ENCODE results near the gene EME2.

EME2 gene

GRCh38 chr16:1767116-1767994, 5.3 kb upstream of the EME2 start:
- no peak for ATAC-seq
- TF ChIP-seq RARB (CRISPR knock-in tag; IDR thresholded peaks at IDR 0.05), result no peak

- no peak for ATAC-seq
- TF ChIP-seq POU6F1 (CRISPR knock-in tag; IDR thresholded peaks at IDR 0.05; ENCODE audit: borderline replicate concordance, low read depth) (no peak), SNAI2 (CRISPR knock-in tag; IDR thresholded peaks at IDR 0.05) (no peak), ARNTL (CRISPR knock-in tag; IDR thresholded peaks at IDR 0.05; ENCODE audit: borderline replicate concordance, low read depth) (no peak), ZFP30 (CRISPR knock-in tag; IDR thresholded peaks at IDR 0.05) (no peak), ZFP3 (CRISPR knock-in tag; IDR thresholded peaks at IDR 0.05) (no peak), CSDC2 (CRISPR knock-in tag; IDR thresholded peaks at IDR 0.05) (no peak)
These were observed 4.4 kb upstream of the EME2 start for GRCh38 chr16:1768061-1768766.

GRCh38 chr16:1768767-1769401, 3.7 kb upstream of the EME2 start:
- TF ChIP-seq OSR1 (CRISPR knock-in tag; IDR thresholded peaks at IDR 0.05), result no peak
- no peak for TF ChIP-seq ZNF565 (CRISPR knock-in tag; conservative IDR thresholded peaks at IDR 0.05; ENCODE audit: low read depth)
- no peak for TF ChIP-seq BACH2 (CRISPR knock-in tag; IDR thresholded peaks at IDR 0.05; ENCODE audit: borderline replicate concordance)
- TF ChIP-seq TSHZ2 (CRISPR knock-in tag; IDR thresholded peaks at IDR 0.05), result no peak
- TF ChIP-seq ZNF8 (CRISPR knock-in tag; IDR thresholded peaks at IDR 0.05), result no peak
- TF ChIP-seq TCF4 (CRISPR knock-in tag; IDR thresholded peaks at IDR 0.05; ENCODE audit: borderline replicate concordance), result no peak
- no peak for TF ChIP-seq CSDC2 (CRISPR knock-in tag; IDR thresholded peaks at IDR 0.05)
- no peak for TF ChIP-seq ZC3H10 (CRISPR knock-in tag; IDR thresholded peaks at IDR 0.05)
- TF ChIP-seq PATZ1 (CRISPR knock-in tag; IDR thresholded peaks at IDR 0.05; ENCODE audit: borderline replicate concordance), result no peak
- TF ChIP-seq PPARA (CRISPR knock-in tag; IDR thresholded peaks at IDR 0.05; ENCODE audit: borderline replicate concordance), result no peak
- no peak for TF ChIP-seq RARB (CRISPR knock-in tag; IDR thresholded peaks at IDR 0.05)
- TF ChIP-seq ARNTL (CRISPR knock-in tag; IDR thresholded peaks at IDR 0.05; ENCODE audit: borderline replicate concordance, low read depth), result no peak
- TF ChIP-seq ZNF70 (CRISPR knock-in tag; IDR thresholded peaks at IDR 0.05), result no peak
- TF ChIP-seq SNAI2 (CRISPR knock-in tag; IDR thresholded peaks at IDR 0.05), result no peak
- no peak for ATAC-seq

- ATAC-seq, result no peak
- TF ChIP-seq TSHZ2 (CRISPR knock-in tag; IDR thresholded peaks at IDR 0.05) (no peak), ZNF8 (CRISPR knock-in tag; IDR thresholded peaks at IDR 0.05) (no peak), ESRRG (CRISPR knock-in tag; IDR thresholded peaks at IDR 0.05) (no peak), TOX (CRISPR knock-in tag; IDR thresholded peaks at IDR 0.05; ENCODE audit: borderline replicate concordance) (no peak), TCF4 (CRISPR knock-in tag; IDR thresholded peaks at IDR 0.05; ENCODE audit: borderline replicate concordance) (no peak), GLIS3 (CRISPR knock-in tag; IDR thresholded peaks at IDR 0.05) (no peak; the same call in 1 of the 2 replicates), ZC3H10 (CRISPR knock-in tag; IDR thresholded peaks at IDR 0.05) (no peak), ZFP3 (CRISPR knock-in tag; IDR thresholded peaks at IDR 0.05) (no peak), ZFP30 (CRISPR knock-in tag; IDR thresholded peaks at IDR 0.05) (no peak), ZNF70 (CRISPR knock-in tag; IDR thresholded peaks at IDR 0.05) (no peak), SNAI2 (CRISPR knock-in tag; IDR thresholded peaks at IDR 0.05) (no peak)
These were observed 3.0 kb upstream of the EME2 start for GRCh38 chr16:1769402-1770300.

Data from SK-N-SH treated with all-trans-retinoic acid at 6 μM for 48 hours (cell line).